ENCODE measurements around the gene SINHCAF.
A peak's percentile ranks its signal among the peaks of the same experiment; 100 is the strongest.

Gene SINHCAF

DNA sequence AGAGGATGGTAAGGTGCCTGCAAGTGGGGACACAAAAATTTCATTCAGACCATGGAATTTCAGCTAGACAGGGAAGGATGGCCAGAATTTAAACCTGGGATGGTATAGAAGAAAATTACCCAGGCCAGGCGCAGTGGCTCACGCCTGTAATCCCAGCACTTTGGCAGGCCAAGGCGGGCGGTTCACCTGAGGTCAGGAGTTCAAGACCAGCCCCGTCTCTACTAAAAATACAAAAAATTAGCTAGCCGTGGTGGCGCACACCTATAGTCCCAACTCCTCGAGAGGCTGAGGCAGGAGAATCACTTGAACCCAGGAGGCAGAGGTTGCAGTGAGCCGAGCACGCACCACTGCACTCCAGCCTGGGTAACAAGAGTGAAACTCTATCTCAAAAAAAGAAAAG lies 87.6 kb downstream of the SINHCAF start:
- DNase-seq: peak in 1 of 10 donors; percentile 58
- intact Hi-C loops (cut with DNase I): loop anchor here (5.0 kb wide), 1 partner anchor 386 kb away; no protein-coding TSS in a partner anchor

DNA sequence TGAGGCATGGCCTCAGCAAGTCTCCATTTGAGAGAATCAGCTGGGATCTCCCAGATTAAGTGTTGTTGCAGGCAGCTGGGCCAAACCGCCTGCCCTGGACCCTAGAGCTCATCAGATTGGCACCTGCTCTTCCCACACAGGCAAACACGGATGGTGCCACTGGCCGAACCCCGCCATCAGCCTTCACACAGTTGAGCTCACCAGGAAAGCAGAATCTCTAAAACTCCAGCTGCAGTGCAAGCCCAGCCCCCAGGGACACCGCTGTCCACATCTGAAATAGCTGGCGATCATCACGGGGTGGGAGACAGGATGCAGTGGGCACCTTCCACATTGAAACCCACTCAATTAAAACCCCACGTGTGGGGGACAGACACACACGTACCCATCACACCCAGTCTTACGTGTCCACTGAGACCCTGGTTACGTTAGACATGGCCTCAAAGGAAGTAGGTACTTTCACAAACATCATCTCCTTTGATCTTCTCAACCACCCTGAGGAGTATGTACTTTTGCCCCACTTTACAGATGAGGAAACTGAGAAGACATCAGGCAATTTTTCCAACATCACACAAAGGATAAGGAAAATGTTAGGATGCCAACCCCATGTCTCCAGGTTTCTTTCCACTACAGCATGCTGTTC lies 88.8 kb downstream of the SINHCAF start:
- intact Hi-C loops (cut with DNase I): loop anchor here (5.0 kb wide), 1 partner anchor 385 kb away; no protein-coding TSS in a partner anchor
- DNase-seq: peak in 1 of 10 donors; percentile 24

- intact Hi-C loops (cut with DNase I): loop anchor here (5.0 kb wide), 1 partner anchor 384 kb away; no protein-coding TSS in a partner anchor
- DNase-seq: no peak
These were observed 90.0 kb downstream of the SINHCAF start for GRCh38 chr12:31235868-31236395.

GRCh38 chr12:31234955-31235867 lies 90.7 kb downstream of the SINHCAF start:
- peak in 4 of 10 donors; percentile 53 to 90 (median 72) for DNase-seq
- intact Hi-C loops (cut with DNase I): loop anchor here (5.0 kb wide), 1 partner anchor 383 kb away; no protein-coding TSS in a partner anchor

- peak in 2 of 10 donors; percentile 38 to 72 for DNase-seq
- intact Hi-C loops (cut with DNase I): no loop called here
These were observed 91.7 kb downstream of the SINHCAF start for GRCh38 chr12:31234053-31234840.

- intact Hi-C loops (cut with DNase I): no loop called here
- peak in 1 of 10 donors; percentile 65 for DNase-seq
These were observed 92.8 kb downstream of the SINHCAF start for GRCh38 chr12:31233061-31233730.

DNA sequence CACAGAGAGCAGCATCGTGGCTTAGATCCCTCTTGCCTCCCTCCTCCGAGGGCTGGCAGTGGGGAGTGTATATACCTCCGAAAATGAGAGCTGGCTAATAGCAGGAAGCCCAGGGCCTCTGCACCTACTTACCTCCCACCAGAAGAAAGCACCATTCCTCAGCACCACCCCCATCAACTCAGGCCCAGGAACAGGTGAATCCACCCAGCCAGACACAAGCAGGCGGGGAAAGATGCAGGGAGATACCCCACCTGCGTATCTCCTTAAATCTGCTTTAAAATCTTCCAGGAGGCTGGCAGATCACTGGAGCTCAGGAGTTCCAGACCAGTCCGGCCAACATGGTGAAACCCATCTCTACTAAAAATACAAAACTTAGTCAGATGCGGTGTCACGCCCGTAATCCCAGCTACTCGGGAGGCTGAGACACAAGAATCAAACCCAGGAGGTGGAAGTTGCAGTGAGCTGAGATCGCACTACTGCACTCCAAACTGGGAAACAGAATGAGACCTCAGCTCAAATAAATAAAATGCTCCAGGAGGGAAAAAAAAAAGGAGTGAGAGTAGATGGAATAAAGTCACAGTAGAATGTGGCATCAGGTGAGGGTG lies 93.5 kb downstream of the SINHCAF start:
- DNase-seq: no peak
- intact Hi-C loops (cut with DNase I): no loop called here

DNA sequence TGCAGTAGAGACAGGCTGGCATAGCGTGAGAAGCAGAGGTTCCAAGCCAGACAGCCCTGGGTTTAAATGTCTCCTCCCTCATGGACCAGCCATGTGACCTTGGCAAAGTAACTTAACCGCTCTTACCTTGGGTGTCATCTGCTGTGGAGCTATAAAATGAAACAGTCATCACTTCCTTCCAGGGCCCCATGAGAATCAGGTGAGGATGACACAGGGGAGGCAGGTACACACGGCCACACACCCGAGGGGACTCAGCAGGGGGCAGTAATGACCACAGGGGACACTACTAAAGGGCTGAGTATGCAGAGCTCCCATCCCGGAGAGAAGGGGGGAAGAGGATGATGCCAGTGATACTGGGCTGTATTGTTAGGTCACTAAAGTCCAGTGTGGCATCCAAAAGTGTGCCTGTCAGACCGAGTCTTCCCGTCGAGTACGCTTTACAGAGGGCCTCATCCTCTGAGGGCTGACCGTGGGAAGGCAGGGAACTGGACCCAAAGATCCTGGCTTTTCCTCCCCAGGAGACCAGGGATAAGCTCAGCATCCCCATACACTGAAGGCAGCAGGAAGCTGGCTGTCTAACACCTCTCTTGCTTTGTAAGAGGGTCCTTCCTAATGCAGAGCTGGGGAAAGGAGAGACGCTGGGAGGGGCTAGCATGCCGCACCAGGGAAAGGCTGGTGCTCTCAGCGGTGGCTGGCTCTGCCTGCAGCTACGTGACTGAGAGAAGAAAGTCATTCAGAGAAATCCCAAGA lies 94.2 kb downstream of the SINHCAF start:
- intact Hi-C loops (cut with DNase I): no loop called here
- peak in 2 of 10 donors; percentile 40 to 62 for DNase-seq

Data from posterior cingulate gyrus (tissue), 11 donors.